CD4-positive, alpha-beta T cell (primary cell): ENCODE data around the gene METRNL. TPM values are rescaled to one million over a fixed set of nuclear protein-coding genes. Genes with fewer than 3 reads are reported as not detected.

Experiments used
- ATAC-seq: fragments of 200-7000 bp; cut with Tn5 transposase; one replicate; pipeline ENCODE4 v1.10.0; 2022; ENCODE audit warnings: mild to moderate bottlenecking; ENCODE audit not compliant: poor library complexity
- CTCF ChIA-PET: fragments of 350-600 bp; sonication (Branson Sonifier 250); formaldehyde crosslinking; loops from one replicate; lab custom pipeline; 2021; ENCODE audit warnings: antibody characterized with exemption, inconsistent platforms; lab: Charles Lee
- POLR2A ChIA-PET: fragments of 350-600 bp; sonication (Branson Sonifier 250); formaldehyde crosslinking; loops from one replicate; lab custom pipeline; 2021; ENCODE audit warnings: antibody characterized with exemption, inconsistent platforms; lab: Charles Lee
- DNase-seq, 14 experiments: peaks; one replicate each; pipeline ENCODE4 v3.0.0-alpha.2; 2013 to 2020; ENCODE audit warnings: mixed read lengths in 2 of 14
- H3K27ac ChIP-seq, 2 donors: one replicate each; pipeline versions ENCODE4 v1.5.1 to v1.7.0; 2013; ENCODE audit warnings: low read length in 2 of 2, low read depth in 1 of 2, mild to moderate bottlenecking in 1 of 2
- H3K27me3 ChIP-seq, 2 experiments: 1 replicate in 1 of 2; 2 replicates in 1 of 2; pipeline versions ENCODE4 v1.6.1 to v1.7.0; 2013; ENCODE audit warnings: low read length in 2 of 2, control low read depth in 1 of 2, mild to moderate bottlenecking in 1 of 2, moderate library complexity in 1 of 2; ENCODE audit not compliant: insufficient read depth in 2 of 2, control insufficient read depth in 1 of 2
- H3K36me3 ChIP-seq: one replicate; pipeline ENCODE4 v1.6.1; 2013; ENCODE audit warnings: low read length, control low read depth; ENCODE audit not compliant: insufficient read depth
- H3K4me1 ChIP-seq: one replicate; pipeline ENCODE4 v1.6.1; 2013; ENCODE audit warnings: low read length, control low read depth; ENCODE audit not compliant: insufficient read depth
- H3K4me3 ChIP-seq: one replicate; pipeline ENCODE4 v1.5.1; 2013; ENCODE audit warnings: mild to moderate bottlenecking, low read length, moderate library complexity
- H3K9me3 ChIP-seq, 2 experiments: 1 replicate in 1 of 2; 2 replicates in 1 of 2; pipeline versions ENCODE4 v1.6.1 to v1.7.0; 2013; ENCODE audit warnings: low read length in 2 of 2, mild to moderate bottlenecking in 2 of 2, control low read depth in 1 of 2, moderate library complexity in 1 of 2; ENCODE audit not compliant: control insufficient read depth in 1 of 2, insufficient read depth in 1 of 2
- H3K27ac Mint-ChIP-seq: one replicate; pipeline ENCODE4 v1.8.0; 2020; ENCODE audit warnings: mixed read lengths
- H3K27me3 Mint-ChIP-seq: one replicate; pipeline ENCODE4 v1.8.0; 2021; ENCODE audit warnings: mixed read lengths
- H3K36me3 Mint-ChIP-seq: one replicate; pipeline ENCODE4 v1.8.0; 2021; ENCODE audit warnings: low read depth, mixed read lengths
- H3K4me1 Mint-ChIP-seq: one replicate; pipeline ENCODE4 v1.8.0; 2021; ENCODE audit warnings: low read depth, mixed read lengths
- H3K4me3 Mint-ChIP-seq: one replicate; pipeline ENCODE4 v1.8.0; 2020; ENCODE audit warnings: mild to moderate bottlenecking, mixed read lengths
- H3K9me3 Mint-ChIP-seq: one replicate; pipeline ENCODE4 v1.8.0; 2020; ENCODE audit warnings: mixed read lengths
- intact Hi-C, 2 experiments: fragments of 100-400 bp; cut with DNase I in 1 of 2; cut with micrococcal nuclease in 1 of 2; formaldehyde crosslinking; loops; one replicate each; pipeline versions ENCODE4 v1.15.1 to v1.9.0; 2023 to 2025; cut with DNase I, micrococcal nuclease
- total RNA-seq, 174 experiments: library from RNA in 2 of 174; stranded (reverse) in 2 of 174; gene quantifications; one replicate each; pipeline ENCODE4 v1.2.3 and lab custom pipeline; 2021 to 2026
- TF ChIP-seq, protein P1 (sequence below): fragments of 200-600 bp; IDR thresholded peaks from one replicate; pipeline ENCODE4 v1.8.0; 2022; ENCODE audit warnings: antibody characterized with exemption, mild to moderate bottlenecking

Gene METRNL
- total RNA-seq, 2 experiments from 2014 or later = 24.5 to 26.9 TPM

DNA sequence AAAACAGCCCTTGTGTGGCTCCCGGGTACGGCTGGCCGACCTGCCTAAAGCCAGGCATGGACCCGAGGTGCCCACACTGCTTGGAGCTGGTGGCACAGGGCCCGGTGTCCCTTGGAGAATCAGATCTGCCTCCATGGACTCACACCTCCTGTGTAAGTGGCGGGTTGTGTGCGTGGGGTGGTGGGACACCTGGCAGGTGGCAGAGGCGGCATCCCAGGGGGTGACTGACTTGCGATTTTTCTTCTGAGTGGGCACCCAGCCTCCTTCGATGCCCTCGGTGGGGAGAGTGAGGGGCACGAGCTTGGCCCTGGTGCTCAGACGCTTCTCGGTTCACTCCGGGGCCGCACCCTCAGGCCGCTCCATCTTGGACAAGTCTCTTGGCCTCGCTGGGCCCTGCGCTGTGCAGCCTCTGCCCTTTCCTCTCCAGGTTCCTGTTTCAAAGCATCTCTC is 35.8 kb downstream of the METRNL start:
- H3K27ac Mint-ChIP-seq = no peak overlapping the region
- no peaks in the 10 kb centered on the region for H3K9me3 ChIP-seq
- DNase-seq = no peak
- POLR2A ChIA-PET = no interaction called here
- H3K27me3 ChIP-seq = peaks cover 0 to 2% of the 10 kb centered on the region in 2 experiments
- H3K27ac ChIP-seq = no peak overlapping the region
- H3K27me3 Mint-ChIP-seq = peaks cover 30% of the 10 kb centered on the region
- ATAC-seq = no peak
- TF ChIP-seq, protein P1, sequence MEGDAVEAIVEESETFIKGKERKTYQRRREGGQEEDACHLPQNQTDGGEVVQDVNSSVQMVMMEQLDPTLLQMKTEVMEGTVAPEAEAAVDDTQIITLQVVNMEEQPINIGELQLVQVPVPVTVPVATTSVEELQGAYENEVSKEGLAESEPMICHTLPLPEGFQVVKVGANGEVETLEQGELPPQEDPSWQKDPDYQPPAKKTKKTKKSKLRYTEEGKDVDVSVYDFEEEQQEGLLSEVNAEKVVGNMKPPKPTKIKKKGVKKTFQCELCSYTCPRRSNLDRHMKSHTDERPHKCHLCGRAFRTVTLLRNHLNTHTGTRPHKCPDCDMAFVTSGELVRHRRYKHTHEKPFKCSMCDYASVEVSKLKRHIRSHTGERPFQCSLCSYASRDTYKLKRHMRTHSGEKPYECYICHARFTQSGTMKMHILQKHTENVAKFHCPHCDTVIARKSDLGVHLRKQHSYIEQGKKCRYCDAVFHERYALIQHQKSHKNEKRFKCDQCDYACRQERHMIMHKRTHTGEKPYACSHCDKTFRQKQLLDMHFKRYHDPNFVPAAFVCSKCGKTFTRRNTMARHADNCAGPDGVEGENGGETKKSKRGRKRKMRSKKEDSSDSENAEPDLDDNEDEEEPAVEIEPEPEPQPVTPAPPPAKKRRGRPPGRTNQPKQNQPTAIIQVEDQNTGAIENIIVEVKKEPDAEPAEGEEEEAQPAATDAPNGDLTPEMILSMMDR = no peak
- H3K9me3 Mint-ChIP-seq = no peaks in the 10 kb centered on the region
- intact Hi-C loops = no loop called here
- no peak overlapping the region for H3K4me3 Mint-ChIP-seq
- CTCF ChIA-PET = no interaction called here
- peaks cover 2% of the 10 kb centered on the region for H3K4me1 ChIP-seq
- H3K36me3 Mint-ChIP-seq = no peaks in the 10 kb centered on the region
- H3K4me1 Mint-ChIP-seq = peaks cover 8% of the 10 kb centered on the region
- no peaks in the 10 kb centered on the region for H3K36me3 ChIP-seq
- no peak overlapping the region for H3K4me3 ChIP-seq

DNA sequence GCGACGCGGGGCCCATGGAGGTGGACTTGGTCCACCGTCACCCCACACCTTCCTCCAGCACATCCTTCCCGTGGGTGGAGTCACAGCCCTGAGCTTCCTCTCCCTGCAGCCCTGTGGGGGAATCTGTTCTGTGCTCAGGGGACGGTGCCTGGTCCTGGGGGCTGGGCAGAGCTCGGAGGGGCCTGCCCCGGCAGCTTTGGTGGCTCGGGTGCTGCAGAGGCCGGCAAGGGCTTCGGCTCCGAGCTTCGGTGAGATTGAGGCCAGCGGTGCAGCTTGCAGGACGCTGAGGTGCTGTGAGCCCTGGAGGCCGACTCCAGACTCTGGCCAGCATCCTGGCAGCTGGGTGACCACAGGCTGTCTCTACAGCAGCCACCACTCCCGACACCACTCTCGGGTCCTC is 36.4 kb downstream of the METRNL start:
- CTCF ChIA-PET = no interaction called here
- Histone ChIP-seq H3K36me3 (no peaks in the 10 kb centered on the region), H3K27ac (no peak overlapping the region), H3K4me1 (peaks cover 6% of the 10 kb centered on the region), H3K4me3 (no peak overlapping the region), H3K9me3 (no peaks in the 10 kb centered on the region), H3K27me3 (peaks cover 0 to 2% of the 10 kb centered on the region in 2 experiments)
- no peak for ATAC-seq
- POLR2A ChIA-PET = no interaction called here
- Mint-ChIP-seq H3K4me3 (no peak overlapping the region), H3K27me3 (peaks cover 28% of the 10 kb centered on the region), H3K27ac (no peak overlapping the region), H3K4me1 (peaks cover 12% of the 10 kb centered on the region), H3K36me3 (no peaks in the 10 kb centered on the region), H3K9me3 (no peaks in the 10 kb centered on the region)
- TF ChIP-seq, protein P1 = no peak
- no peak for DNase-seq
- intact Hi-C loops = no loop called here

DNA sequence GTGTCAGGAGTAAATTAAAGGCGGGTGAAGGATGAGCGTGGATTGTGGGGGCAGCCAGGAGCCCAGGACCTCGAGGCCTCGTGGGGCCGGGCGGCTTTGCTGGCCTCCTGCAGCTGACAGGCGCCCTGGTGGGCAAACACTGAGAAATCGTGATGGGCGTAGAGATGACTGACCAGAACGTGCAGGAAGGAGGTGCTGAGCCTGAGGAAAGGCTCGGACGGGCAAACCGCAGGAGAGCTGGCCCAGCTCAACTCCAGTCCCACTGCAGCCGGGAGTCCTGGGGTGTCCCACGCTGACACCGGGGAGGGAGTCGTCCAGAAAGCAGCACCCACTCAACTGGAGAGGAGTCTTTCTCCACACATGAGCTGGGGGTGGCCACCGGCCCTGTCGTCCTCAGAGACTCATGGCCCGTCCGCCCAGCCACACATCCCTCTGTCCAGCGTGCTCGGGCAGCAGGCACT is 36.9 kb downstream of the METRNL start:
- Mint-ChIP-seq H3K27ac (no peak overlapping the region), H3K4me1 (peaks cover 12% of the 10 kb centered on the region), H3K4me3 (no peak overlapping the region), H3K27me3 (peaks cover 26% of the 10 kb centered on the region), H3K9me3 (no peaks in the 10 kb centered on the region), H3K36me3 (no peaks in the 10 kb centered on the region)
- ATAC-seq (no peak), DNase-seq (no peak)
- POLR2A ChIA-PET = no interaction called here
- Histone ChIP-seq H3K27ac (no peak overlapping the region), H3K4me1 (peaks cover 6% of the 10 kb centered on the region), H3K36me3 (no peaks in the 10 kb centered on the region), H3K27me3 (peaks cover 0 to 2% of the 10 kb centered on the region in 2 experiments), H3K9me3 (no peaks in the 10 kb centered on the region), H3K4me3 (no peak overlapping the region)
- CTCF ChIA-PET = no interaction called here
- intact Hi-C loops = no loop called here
- TF ChIP-seq, protein P1 = no peak
